IMR-90 (cell line): ENCODE data around the gene EPB41L4A. TPM values are rescaled to one million over a fixed set of nuclear protein-coding genes. Genes with fewer than 3 reads are reported as not detected.
A peak's percentile ranks its signal among the peaks of the same experiment; 100 is the strongest.

ENCODE experiments used
- ATAC-seq: fragments of 200-7000 bp; cut with Tn5 transposase; 2 replicates; pipeline ENCODE4 v1.9.1; 2020; ENCODE audit warnings: low read depth, mild to moderate bottlenecking, moderate library complexity
- BruUV-seq: library from RNA; stranded (reverse); fragments of 400-500 nt; replicated peaks from 2 replicates; lab custom pipeline; 2021; lab: Mats Ljungman, UMichigan
- CTCF ChIA-PET: fragments of 300-600 bp; formaldehyde crosslinking; extraction: SDS; loops from one replicate; lab custom pipeline; 2021; ENCODE audit warnings: antibody characterized with exemption; lab: Yijun Ruan, JAX
- POLR2A ChIA-PET: fragments of 300-600 bp; sonication (Branson Sonifier 250); formaldehyde crosslinking; loops from one replicate; lab custom pipeline; 2022; ENCODE audit warnings: antibody characterized with exemption; ENCODE audit not compliant: unreplicated experiment; lab: Charles Lee
- DNase-seq: peaks from one replicate; pipeline ENCODE4 v3.0.0; 2013
- H2AFZ ChIP-seq: replicated peaks from 2 replicates; pipeline ENCODE3; 2013; ENCODE audit warnings: low read length, mild to moderate bottlenecking; ENCODE audit not compliant: poor library complexity
- H2AK5ac ChIP-seq: 2 replicates; pipeline ENCODE4 v1.6.1; 2013; ENCODE audit warnings: low read depth, low read length, inconsistent platforms
- H2AK9ac ChIP-seq: replicated peaks from 2 replicates; pipeline ENCODE3; 2013; ENCODE audit warnings: mild to moderate bottlenecking, low read depth, low read length, moderate library complexity; ENCODE audit not compliant: poor library complexity
- H2BK120ac ChIP-seq: 2 replicates; pipeline ENCODE4 v1.6.1; 2013; ENCODE audit warnings: low read depth, low read length, inconsistent platforms
- H2BK15ac ChIP-seq: 3 replicates; pipeline ENCODE4 v1.6.1; 2013; ENCODE audit warnings: low read depth, low read length, inconsistent platforms
- H2BK20ac ChIP-seq: 2 replicates; pipeline ENCODE4 v1.6.1; 2013; ENCODE audit warnings: low read depth, mild to moderate bottlenecking, inconsistent platforms, low read length, moderate library complexity
- H2BK5ac ChIP-seq: 2 replicates; pipeline ENCODE4 v1.6.1; 2013; ENCODE audit warnings: mild to moderate bottlenecking, low read depth, low read length, inconsistent platforms; ENCODE audit not compliant: poor library complexity, severe bottlenecking
- H3K14ac ChIP-seq: replicated peaks from 2 replicates; pipeline ENCODE4 v1.6.1; 2013; ENCODE audit warnings: low read depth, low read length, inconsistent platforms
- H3K18ac ChIP-seq: 2 replicates; pipeline ENCODE4 v1.6.1; 2013; ENCODE audit warnings: low read depth, low read length, control low read depth
- H3K23ac ChIP-seq: 2 replicates; pipeline ENCODE4 v1.6.1; 2013; ENCODE audit warnings: low read depth, low read length, inconsistent platforms
- H3K27ac ChIP-seq: 2 replicates; pipeline ENCODE4 v1.5.1; 2013; ENCODE audit warnings: mild to moderate bottlenecking, control low read depth, low read length; ENCODE audit not compliant: insufficient read depth
- H3K27me3 ChIP-seq: 2 replicates; pipeline ENCODE4 v1.6.1; 2013; ENCODE audit warnings: low read length; ENCODE audit not compliant: control insufficient read depth, insufficient read depth
- H3K36me3 ChIP-seq: 2 replicates; pipeline ENCODE4 v1.6.1; 2013; ENCODE audit warnings: low read length, mixed read lengths; ENCODE audit not compliant: control insufficient read depth, insufficient read depth
- H3K4ac ChIP-seq: 2 replicates; pipeline ENCODE4 v1.6.1; 2013; ENCODE audit warnings: low read depth, low read length, inconsistent platforms
- H3K4me1 ChIP-seq: 2 replicates; pipeline ENCODE4 v1.6.1; 2013; ENCODE audit warnings: low read length, mixed read lengths; ENCODE audit not compliant: control insufficient read depth, insufficient read depth
- H3K4me2 ChIP-seq: 2 replicates; pipeline ENCODE4 v1.6.1; 2013; ENCODE audit warnings: low read depth, mild to moderate bottlenecking, control low read depth, low read length, moderate library complexity
- H3K4me3 ChIP-seq: 2 replicates; pipeline ENCODE4 v1.5.1; 2013; ENCODE audit warnings: low read depth, mild to moderate bottlenecking, control low read depth, low read length, moderate library complexity; ENCODE audit not compliant: insufficient read depth
- H3K56ac ChIP-seq: 2 replicates; pipeline ENCODE4 v1.6.1; 2013; ENCODE audit warnings: low read length, inconsistent platforms; ENCODE audit not compliant: insufficient read depth; ENCODE audit errors: extremely low read depth
- H3K79me1 ChIP-seq, 2 experiments: 2 replicates each; pipeline ENCODE4 v1.6.1; 2013; ENCODE audit warnings: low read length in 2 of 2, inconsistent platforms in 1 of 2, low read depth in 1 of 2
- H3K9ac ChIP-seq: 2 replicates; pipeline ENCODE4 v1.6.1; 2013; ENCODE audit warnings: low read depth, low read length, control low read depth
- H3K9me1 ChIP-seq: 2 replicates; pipeline ENCODE4 v1.6.1; 2013; ENCODE audit warnings: low read length, inconsistent platforms; ENCODE audit not compliant: insufficient read depth
- H3K9me3 ChIP-seq: 2 replicates; pipeline ENCODE4 v1.6.1; 2013; ENCODE audit warnings: low read length; ENCODE audit not compliant: control insufficient read depth, insufficient read depth
- H4K20me1 ChIP-seq: 2 replicates; pipeline ENCODE4 v1.6.1; 2013; ENCODE audit warnings: low read length, inconsistent platforms; ENCODE audit not compliant: insufficient read depth
- H4K5ac ChIP-seq: 2 replicates; pipeline ENCODE4 v1.6.1; 2013; ENCODE audit warnings: mild to moderate bottlenecking, low read depth, low read length, control low read depth
- H4K8ac ChIP-seq, 2 experiments: 2 replicates each; pipeline ENCODE4 v1.6.1; 2013; ENCODE audit warnings: low read depth in 2 of 2, low read length in 2 of 2, control low read depth in 1 of 2, inconsistent platforms in 1 of 2
- H4K91ac ChIP-seq: 2 replicates; pipeline ENCODE4 v1.6.1; 2013; ENCODE audit warnings: low read depth, low read length, inconsistent platforms; ENCODE audit not compliant: insufficient read depth
- CEBPB ChIP-seq: IDR thresholded peaks from 2 replicates; pipeline ENCODE4 v1.6.1; 2012; ENCODE audit warnings: low read depth, low read length, improper control_type of control experiment
- ELK1 ChIP-seq: fragments of 150-350 bp; IDR thresholded peaks from 2 replicates; pipeline ENCODE4 v1.6.1; 2016; ENCODE audit warnings: low read depth, mild to moderate bottlenecking, low read length, moderate library complexity, borderline replicate concordance
- FOS ChIP-seq: fragments of 150-350 bp; IDR thresholded peaks from 2 replicates; pipeline ENCODE4 v1.6.1; 2016; ENCODE audit warnings: low read depth, low read length
- POLR2A ChIP-seq: IDR thresholded peaks from 2 replicates; pipeline ENCODE4 v1.6.1; 2012; ENCODE audit warnings: mild to moderate bottlenecking, low read depth, low read length
- WGBS, 2 experiments: methylation state at CpG; one replicate each; pipeline versions ENCODE4 v1.1.5 to v1.1.7; 2013; ENCODE audit warnings: missing lambda C conversion rate in 2 of 2; ENCODE audit not compliant: insufficient read length in 1 of 2; ENCODE audit errors: extremely low coverage in 2 of 2; 5-methylcytosine and 5-hydroxymethylcytosine counted together
- dilution Hi-C: fragments of 300-500 bp; cut with HindIII; formaldehyde crosslinking; loops from one replicate; pipeline ENCODE4 v1.14.3; 2018; ENCODE audit warnings: low sequenced_read_pairs; ENCODE audit not compliant: unreplicated experiment
- in situ Hi-C: fragments of 300-500 bp; cut with MboI; formaldehyde crosslinking; loops from 3 replicates; pipeline ENCODE4 v1.14.3; 2019; ENCODE audit warnings: low sequenced_read_pairs, inconsistent platforms, mixed read lengths
- intact Hi-C: fragments of 100-400 bp; cut with micrococcal nuclease; formaldehyde crosslinking; loops from 2 replicates; pipeline ENCODE4 v1.10.0; 2022
- polyA plus RNA-seq, 3 experiments: library from polyadenylated mRNA; depleted of rRNA; stranded (reverse); fragments of >200 nt; gene quantifications; 2 replicates each; pipeline ENCODE4 v1.2.3, GENCODE V29; 2012; ENCODE audit warnings: low replicate concordance in 1 of 3
- total RNA-seq: library from RNA; depleted of rRNA; stranded (reverse); fragments of >200 nt; gene quantifications from 2 replicates; pipeline ENCODE4 v1.2.3, GENCODE V29; 2012
- TF ChIP-seq, protein P1 (sequence below): conservative IDR thresholded peaks from 2 replicates; pipeline ENCODE4 v1.5.1; 2012; ENCODE audit warnings: mild to moderate bottlenecking, low read depth, low read length, improper control_type of control experiment

The EPB41L4A gene
- total and polyA plus RNA-seq, 2 of the 4 experiments (the other 2 are of a cell fraction), result under 0.01 to 0.02 TPM

GRCh38 chr5:112142769-112143270 lies 276.3 kb downstream of the EPB41L4A start:
- Histone ChIP-seq H3K9ac (no peak overlapping the region), H3K4me3 (no peak overlapping the region), H3K14ac (no peak overlapping the region), H4K8ac (no peak overlapping the region; a peak in 1 of 4 replicates), H3K36me3 (no peaks in the 10 kb centered on the region), H3K23ac (no peak overlapping the region), H4K5ac (no peak overlapping the region), H2BK15ac (no peak overlapping the region), H3K79me1 (no peaks in the 10 kb centered on the region), H2AK5ac (no peak overlapping the region), H3K27ac (no peak overlapping the region), H3K4ac (peak overlapping the region; percentile 29; the same call in 1 of the 2 replicates), H2BK20ac (peak overlapping the region; percentile 23; the same call in 1 of the 2 replicates), H4K20me1 (no peaks in the 10 kb centered on the region), H3K9me1 (peaks cover 3% of the 10 kb centered on the region; the same call in 1 of the 2 replicates), H3K18ac (no peak overlapping the region), H3K4me1 (peaks cover 3% of the 10 kb centered on the region; the same call in 1 of the 2 replicates), H2BK5ac (no peak overlapping the region), H4K91ac (no peak overlapping the region), H3K9me3 (no peaks in the 10 kb centered on the region), H3K56ac (no peak overlapping the region), H2AK9ac (no peak overlapping the region), H2AFZ (no peak overlapping the region), H2BK120ac (peak overlapping the region; percentile 40; the same call in 1 of the 2 replicates), H3K4me2 (no peak overlapping the region), H3K27me3 (no peaks in the 10 kb centered on the region)
- peak; percentile 66 for DNase-seq
- dilution Hi-C loops, result no loop called here
- ATAC-seq, result no peak
- intact Hi-C loops, result no loop called here
- TF ChIP-seq FOS (no peak), CEBPB (no peak), POLR2A (no peak), ELK1 (no peak)
- TF ChIP-seq, protein P1, sequence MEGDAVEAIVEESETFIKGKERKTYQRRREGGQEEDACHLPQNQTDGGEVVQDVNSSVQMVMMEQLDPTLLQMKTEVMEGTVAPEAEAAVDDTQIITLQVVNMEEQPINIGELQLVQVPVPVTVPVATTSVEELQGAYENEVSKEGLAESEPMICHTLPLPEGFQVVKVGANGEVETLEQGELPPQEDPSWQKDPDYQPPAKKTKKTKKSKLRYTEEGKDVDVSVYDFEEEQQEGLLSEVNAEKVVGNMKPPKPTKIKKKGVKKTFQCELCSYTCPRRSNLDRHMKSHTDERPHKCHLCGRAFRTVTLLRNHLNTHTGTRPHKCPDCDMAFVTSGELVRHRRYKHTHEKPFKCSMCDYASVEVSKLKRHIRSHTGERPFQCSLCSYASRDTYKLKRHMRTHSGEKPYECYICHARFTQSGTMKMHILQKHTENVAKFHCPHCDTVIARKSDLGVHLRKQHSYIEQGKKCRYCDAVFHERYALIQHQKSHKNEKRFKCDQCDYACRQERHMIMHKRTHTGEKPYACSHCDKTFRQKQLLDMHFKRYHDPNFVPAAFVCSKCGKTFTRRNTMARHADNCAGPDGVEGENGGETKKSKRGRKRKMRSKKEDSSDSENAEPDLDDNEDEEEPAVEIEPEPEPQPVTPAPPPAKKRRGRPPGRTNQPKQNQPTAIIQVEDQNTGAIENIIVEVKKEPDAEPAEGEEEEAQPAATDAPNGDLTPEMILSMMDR, result no peak
- no CpG with 5 or more reads among the region's 3 CpGs for WGBS, 2 experiments
- BruUV-seq, result no TSS peak
- in situ Hi-C loops, result loop anchor here (10.0 kb wide), 3 partner anchors 138 to 988 kb away; no protein-coding TSS in a partner anchor
- ChIA-PET CTCF (no interaction called here), POLR2A (no interaction called here)
